Keratinocyte (primary cell): ENCODE data around the gene RPL26. TPM values are rescaled to one million over a fixed set of nuclear protein-coding genes. Genes with fewer than 3 reads are reported as not detected.

Experiments
- DNase-seq: peaks from one replicate; pipeline ENCODE4 v3.0.0-alpha.2; 2011; ENCODE audit warnings: low read depth, missing footprints, low spot score
- FAIRE-seq: peaks from 2 replicates; lab custom pipeline; 2011; peaks lifted over from hg19 to GRCh38; lab: Jason Lieb, UNC
- H2AFZ ChIP-seq: 2 replicates; pipeline ENCODE4 v1.6.0; 2012; ENCODE audit warnings: low read length, control low read depth, inconsistent platforms; ENCODE audit not compliant: control insufficient read depth
- H3K27ac ChIP-seq: 2 replicates; pipeline ENCODE4 v1.5.1; 2011; ENCODE audit warnings: low read length; ENCODE audit not compliant: control insufficient read depth, insufficient read depth
- H3K27me3 ChIP-seq: 3 replicates; pipeline ENCODE4 v1.6.0; 2011; ENCODE audit warnings: low read length; ENCODE audit not compliant: control insufficient read depth, insufficient read depth; ENCODE audit errors: extremely low read depth
- H3K36me3 ChIP-seq, 2 experiments: 2 replicates in 1 of 2; 3 replicates in 1 of 2; pipeline ENCODE4 v1.5.1; 2011; ENCODE audit warnings: low read length in 2 of 2, mild to moderate bottlenecking in 1 of 2; ENCODE audit not compliant: control insufficient read depth in 2 of 2, insufficient read depth in 2 of 2; ENCODE audit errors: extremely low read depth in 1 of 2
- H3K4me1 ChIP-seq: 3 replicates; pipeline ENCODE4 v1.5.1; 2011; ENCODE audit warnings: low read length; ENCODE audit not compliant: control insufficient read depth, insufficient read depth; ENCODE audit errors: extremely low read depth
- H3K4me2 ChIP-seq: 3 replicates; pipeline ENCODE4 v1.6.0; 2011; ENCODE audit warnings: low read depth, low read length; ENCODE audit not compliant: control insufficient read depth, insufficient read depth; ENCODE audit errors: extremely low read depth
- H3K4me3 ChIP-seq, 3 experiments: fragments of 200-600 bp in 1 of 3; sonication (generic) in 1 of 3; 2 replicates in 2 of 3; 3 replicates in 1 of 3; pipeline ENCODE4 v1.5.1; 2011 to 2016; ENCODE audit warnings: low read length in 3 of 3, mild to moderate bottlenecking in 3 of 3, control low read depth in 2 of 3, inconsistent platforms in 1 of 3, low read depth in 1 of 3, mixed read lengths in 1 of 3, mixed run types in 1 of 3, moderate library complexity in 1 of 3; ENCODE audit not compliant: control insufficient read depth in 2 of 3, insufficient read depth in 2 of 3; ENCODE audit errors: extremely low read depth in 1 of 3
- H3K79me2 ChIP-seq: 2 replicates; pipeline ENCODE4 v1.6.0; 2012; ENCODE audit warnings: low read length; ENCODE audit not compliant: control insufficient read depth, insufficient read depth
- H3K9ac ChIP-seq: 3 replicates; pipeline ENCODE4 v1.6.0; 2011; ENCODE audit warnings: low read length; ENCODE audit not compliant: control insufficient read depth, insufficient read depth; ENCODE audit errors: extremely low read depth
- H3K9me1 ChIP-seq: 3 replicates; pipeline ENCODE4 v1.6.0; 2011; ENCODE audit warnings: low read length; ENCODE audit not compliant: control insufficient read depth, insufficient read depth; ENCODE audit errors: extremely low read depth
- H3K9me3 ChIP-seq: 2 replicates; pipeline ENCODE4 v1.5.1; 2012; ENCODE audit warnings: low read depth, low read length; ENCODE audit not compliant: control insufficient read depth
- H4K20me1 ChIP-seq: 3 replicates; pipeline ENCODE4 v1.6.0; 2011; ENCODE audit warnings: low read length; ENCODE audit not compliant: control insufficient read depth, insufficient read depth; ENCODE audit errors: extremely low read depth
- CTCF ChIP-seq, 3 experiments: IDR thresholded peaks in 1 of 3; conservative IDR thresholded peaks in 1 of 3; optimal IDR thresholded peaks in 1 of 3; 2 replicates in 2 of 3; 3 replicates in 1 of 3; pipeline versions ENCODE3 to v1.5.1; 2011; ENCODE audit warnings: low read length in 3 of 3, mild to moderate bottlenecking in 3 of 3, moderate library complexity in 2 of 3, control low read depth in 1 of 3, inconsistent platforms in 1 of 3; ENCODE audit not compliant: insufficient read depth in 2 of 3; ENCODE audit errors: extremely low read depth in 1 of 3
- EZH2 ChIP-seq: IDR thresholded peaks from one replicate; pipeline ENCODE4 v1.6.1; 2012; ENCODE audit warnings: inconsistent platforms, mild to moderate bottlenecking, low read length, moderate library complexity
- dilution Hi-C: fragments of 300-500 bp; cut with MboI; formaldehyde crosslinking; loops from one replicate; pipeline ENCODE4 v1.7.0; 2020; ENCODE audit warnings: low sequenced_read_pairs; ENCODE audit not compliant: extremely low pct_ligation_motif_present
- polyA plus RNA-seq, 5 experiments: library from polyadenylated mRNA; depleted of rRNA in 3 of 5; stranded (reverse) in 3 of 5; stranded (forward) in 1 of 5; unstranded in 1 of 5; fragments of >200 nt; gene quantifications; 1 replicate in 1 of 5; 2 replicates in 3 of 5; 3 replicates in 1 of 5; pipeline versions ENCODE4 v1.2.1 to v1.2.3, GENCODE V29; 2011 to 2012; ENCODE audit warnings: missing spikeins in 2 of 5, low read depth in 1 of 5, low replicate concordance in 1 of 5

Gene RPL26
- polyA plus RNA-seq, 1 donor (not counting 4 experiments of a cell fraction or from before 2014, with no cell fraction given), result 5,909 TPM

GRCh38 chr17:8338753-8339140, 44.2 kb downstream of the RPL26 start:
- no peaks in the 10 kb centered on the region for H3K9me3 ChIP-seq
- H3K79me2 ChIP-seq, result no peaks in the 10 kb centered on the region
- no peak overlapping the region for H2AFZ ChIP-seq
- H3K9ac ChIP-seq, result no peak overlapping the region
- H3K4me2 ChIP-seq, result no peak overlapping the region
- H3K9me1 ChIP-seq, result no peaks in the 10 kb centered on the region
- FAIRE-seq (no peak), DNase-seq (no peak)
- H3K27me3 ChIP-seq, result no peaks in the 10 kb centered on the region
- dilution Hi-C loops, result no loop called here
- H3K4me1 ChIP-seq, result no peaks in the 10 kb centered on the region
- TF ChIP-seq CTCF (optimal IDR thresholded peaks at IDR 0.05 in 1 of 3, IDR thresholded peaks at IDR 0.05 in 1 of 3, conservative IDR thresholded peaks at IDR 0.05 in 1 of 3; ENCODE audit: extremely low read depth in 1 of 3, insufficient read depth in 2 of 3, low read length in 3 of 3) (no peak), EZH2 (no peak)
- H3K4me3 ChIP-seq, result no peak overlapping the region
- H4K20me1 ChIP-seq, result no peaks in the 10 kb centered on the region
- no peaks in the 10 kb centered on the region for H3K36me3 ChIP-seq
- no peak overlapping the region for H3K27ac ChIP-seq

GRCh38 chr17:8337802-8338752, 44.9 kb downstream of the RPL26 start:
- no peak overlapping the region for H2AFZ ChIP-seq
- H3K4me3 ChIP-seq, result no peak overlapping the region
- no peak for TF ChIP-seq CTCF (optimal IDR thresholded peaks at IDR 0.05 in 1 of 3, IDR thresholded peaks at IDR 0.05 in 1 of 3, conservative IDR thresholded peaks at IDR 0.05 in 1 of 3; ENCODE audit: extremely low read depth in 1 of 3, insufficient read depth in 2 of 3, low read length in 3 of 3)
- H3K9ac ChIP-seq, result no peak overlapping the region
- no peaks in the 10 kb centered on the region for H3K79me2 ChIP-seq
- H3K27me3 ChIP-seq, result no peaks in the 10 kb centered on the region
- no peak overlapping the region for H3K4me2 ChIP-seq
- H3K27ac ChIP-seq, result no peak overlapping the region
- FAIRE-seq (no peak), DNase-seq (no peak)
- H3K36me3 ChIP-seq, result no peaks in the 10 kb centered on the region
- dilution Hi-C loops, result no loop called here
- no peaks in the 10 kb centered on the region for H3K4me1 ChIP-seq
- no peaks in the 10 kb centered on the region for H3K9me1 ChIP-seq
- H4K20me1 ChIP-seq, result no peaks in the 10 kb centered on the region
- no peaks in the 10 kb centered on the region for H3K9me3 ChIP-seq
